NT2/D1 (cell line): ENCODE results near the gene BEGAIN.

Experiments used
- YY1 ChIP-seq: IDR thresholded peaks from 2 replicates; pipeline ENCODE4 v1.6.1; 2011; ENCODE audit not compliant: insufficient read length, insufficient read depth
- ZNF274 ChIP-seq: IDR thresholded peaks from 2 replicates; pipeline ENCODE4 v1.6.1; 2011; ENCODE audit warnings: mild to moderate bottlenecking, low read depth, low read length

DNA sequence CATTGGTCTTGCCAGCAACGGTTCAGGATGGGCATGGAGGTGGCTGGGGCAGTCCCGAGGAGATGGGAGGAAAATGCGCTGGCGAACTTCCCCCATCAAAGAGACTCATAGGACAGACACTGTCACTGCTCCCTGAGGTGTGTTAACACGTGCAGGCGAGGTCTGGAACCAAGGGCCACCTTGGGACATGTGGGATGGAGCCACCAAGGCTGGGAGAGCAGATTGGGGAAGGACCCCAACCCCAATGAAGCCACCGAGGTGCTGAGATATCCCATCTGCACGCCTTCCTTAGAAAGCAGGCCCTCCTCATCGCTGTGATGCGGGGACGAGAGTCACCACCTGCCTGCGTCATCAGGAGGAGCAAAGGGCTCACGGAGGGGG, 16.9 kb upstream of the BEGAIN start:
- no peak for TF ChIP-seq YY1
- TF ChIP-seq ZNF274 = no peak
